Fibroblast of the aortic adventitia (primary cell): ENCODE data around the gene MED7. TPM values are rescaled to one million over a fixed set of nuclear protein-coding genes. Genes with fewer than 3 reads are reported as not detected.
"Not testable (repeated sequence)": the region's sequence is repeated elsewhere in the genome, so short reads cannot be mapped to it uniquely, and the experiment has no call there.

Experiments
- DNase-seq: peaks from one replicate; pipeline ENCODE4 v3.0.0-alpha.2; 2010; ENCODE audit warnings: low read depth
- H3K4me3 ChIP-seq: 2 replicates; pipeline ENCODE4 v1.5.1; 2011; ENCODE audit warnings: low read depth, mild to moderate bottlenecking, control low read depth, low read length, moderate library complexity
- total RNA-seq: library from RNA; depleted of rRNA; stranded (reverse); fragments of >200 nt; gene quantifications from 2 replicates; pipeline ENCODE4 v1.2.3, GENCODE V29; 2012; ENCODE audit warnings: low replicate concordance
- TF ChIP-seq, protein P1 (sequence below): IDR thresholded peaks from 2 replicates; pipeline ENCODE4 v1.5.1; 2011; ENCODE audit warnings: mild to moderate bottlenecking, low read length, control low read depth, inconsistent platforms; ENCODE audit not compliant: insufficient read depth

The MED7 gene
- 11.1 and 15.4 TPM in 2 replicates for total RNA-seq

DNA sequence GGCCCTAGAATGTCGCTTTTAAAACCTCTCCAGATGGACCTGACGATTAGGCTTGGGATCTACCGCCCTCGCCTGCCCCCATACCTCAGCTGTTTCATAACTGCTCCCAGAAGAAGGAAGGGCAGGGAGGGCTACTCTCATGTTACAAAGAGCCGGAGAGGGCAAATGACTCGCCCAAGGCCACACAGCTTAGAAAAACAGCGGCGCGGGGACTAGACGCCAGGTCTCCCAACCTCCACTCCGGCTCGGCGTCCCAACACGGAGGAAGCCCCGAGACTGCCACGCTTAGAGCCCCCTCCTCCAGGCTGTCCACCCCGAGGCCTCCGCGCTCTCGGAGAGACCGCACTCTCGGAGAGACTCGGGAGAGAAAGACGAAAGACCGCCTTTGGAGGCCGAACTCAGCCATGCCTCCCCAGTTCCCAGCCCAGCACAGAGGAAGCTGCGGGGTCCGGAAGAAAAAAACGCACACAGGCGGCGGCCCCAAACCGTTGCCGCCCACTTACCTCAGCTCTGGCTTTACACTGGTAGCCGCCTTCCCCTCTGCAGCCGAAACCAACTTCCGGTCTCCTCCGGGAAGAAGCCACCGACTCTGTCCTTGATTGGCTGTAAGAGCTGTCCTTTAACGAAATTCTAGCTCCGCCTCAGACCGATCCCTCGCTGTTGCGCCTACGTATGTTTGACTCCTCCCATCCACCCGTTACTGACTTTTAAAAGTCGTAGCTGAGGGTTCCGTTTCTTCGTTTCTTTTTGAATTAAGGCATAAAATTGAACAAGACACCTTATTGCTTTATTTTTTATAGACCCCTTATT, at the start of gene MED7:
TSS of gene MED7 (minus strand) at position 549 of the 810 bp plus-strand sequence. CDS start 3,434 bp downstream, outside the sequence.
- TF ChIP-seq, protein P1, sequence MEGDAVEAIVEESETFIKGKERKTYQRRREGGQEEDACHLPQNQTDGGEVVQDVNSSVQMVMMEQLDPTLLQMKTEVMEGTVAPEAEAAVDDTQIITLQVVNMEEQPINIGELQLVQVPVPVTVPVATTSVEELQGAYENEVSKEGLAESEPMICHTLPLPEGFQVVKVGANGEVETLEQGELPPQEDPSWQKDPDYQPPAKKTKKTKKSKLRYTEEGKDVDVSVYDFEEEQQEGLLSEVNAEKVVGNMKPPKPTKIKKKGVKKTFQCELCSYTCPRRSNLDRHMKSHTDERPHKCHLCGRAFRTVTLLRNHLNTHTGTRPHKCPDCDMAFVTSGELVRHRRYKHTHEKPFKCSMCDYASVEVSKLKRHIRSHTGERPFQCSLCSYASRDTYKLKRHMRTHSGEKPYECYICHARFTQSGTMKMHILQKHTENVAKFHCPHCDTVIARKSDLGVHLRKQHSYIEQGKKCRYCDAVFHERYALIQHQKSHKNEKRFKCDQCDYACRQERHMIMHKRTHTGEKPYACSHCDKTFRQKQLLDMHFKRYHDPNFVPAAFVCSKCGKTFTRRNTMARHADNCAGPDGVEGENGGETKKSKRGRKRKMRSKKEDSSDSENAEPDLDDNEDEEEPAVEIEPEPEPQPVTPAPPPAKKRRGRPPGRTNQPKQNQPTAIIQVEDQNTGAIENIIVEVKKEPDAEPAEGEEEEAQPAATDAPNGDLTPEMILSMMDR = no peak
- H3K4me3 ChIP-seq = peak within 1 kb of the TSS; percentile 98
- peak; percentile 100 for DNase-seq

- DNase-seq = no peak
- H3K4me3 ChIP-seq = no peak overlapping the region
- TF ChIP-seq, protein P1 = no peak
Measured at GRCh38 chr5:157189223-157189622, 46.6 kb upstream of the MED7 start.

DNA sequence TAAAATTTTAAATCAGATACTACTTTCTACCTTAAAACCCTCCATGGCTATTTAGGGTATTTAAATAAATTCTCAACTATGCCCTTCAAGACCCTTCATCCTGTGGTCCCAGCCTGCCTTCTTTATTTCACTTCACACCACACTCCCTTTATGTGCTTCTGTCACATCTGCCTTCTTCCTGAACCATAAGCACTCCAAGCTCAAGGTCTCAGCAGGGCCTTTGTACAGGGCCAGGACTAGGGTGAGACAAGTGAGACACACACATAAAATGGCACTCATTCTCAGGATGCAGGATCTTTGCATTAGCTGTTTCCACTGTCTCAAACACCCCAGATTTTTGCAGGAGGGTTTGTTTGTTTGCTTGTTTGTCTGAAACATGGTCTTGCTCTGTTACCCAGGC, 45.6 kb upstream of the MED7 start:
- H3K4me3 ChIP-seq = no peak overlapping the region
- TF ChIP-seq, protein P1 = no peak
- DNase-seq = no peak

DNA sequence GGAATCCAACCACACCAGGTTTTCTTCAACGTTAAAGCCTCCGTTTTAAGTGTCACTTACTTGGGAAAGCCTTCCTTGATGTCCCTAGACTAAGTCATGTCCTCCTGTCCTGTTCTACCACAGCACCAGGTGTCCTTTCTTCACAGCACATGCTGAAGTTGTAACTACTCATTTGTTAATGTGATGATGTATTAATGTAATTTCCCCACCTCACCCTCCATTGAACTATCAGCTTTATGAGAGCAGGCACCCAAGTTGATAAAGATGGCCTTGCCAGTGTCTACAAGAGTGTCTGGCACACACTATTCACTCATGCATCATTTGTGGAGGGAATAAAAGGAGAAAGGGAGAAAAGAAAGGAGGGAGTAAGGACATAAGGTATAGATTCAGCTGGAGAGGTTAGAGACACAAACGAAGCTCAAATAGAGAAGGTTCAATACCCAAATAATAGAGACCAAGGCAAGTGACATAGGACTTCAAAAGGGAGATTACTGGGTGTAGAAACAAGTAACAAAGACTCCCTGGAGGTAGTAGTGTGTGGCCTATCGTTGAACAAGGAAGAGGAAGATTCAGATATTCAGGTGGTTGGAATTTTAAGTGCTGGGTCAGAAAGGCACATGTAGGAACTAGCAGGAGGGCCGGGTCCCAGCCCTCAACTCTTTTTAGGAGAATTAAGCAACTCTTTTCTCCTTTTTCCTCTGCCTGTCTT, 44.5 kb upstream of the MED7 start:
- TF ChIP-seq, protein P1 = no peak
- no peak overlapping the region for H3K4me3 ChIP-seq
- no peak for DNase-seq

- DNase-seq = no peak
- TF ChIP-seq, protein P1 = no peak
- H3K4me3 ChIP-seq = no peak overlapping the region
Measured at GRCh38 chr5:157186309-157187045, 43.8 kb upstream of the MED7 start.

DNA sequence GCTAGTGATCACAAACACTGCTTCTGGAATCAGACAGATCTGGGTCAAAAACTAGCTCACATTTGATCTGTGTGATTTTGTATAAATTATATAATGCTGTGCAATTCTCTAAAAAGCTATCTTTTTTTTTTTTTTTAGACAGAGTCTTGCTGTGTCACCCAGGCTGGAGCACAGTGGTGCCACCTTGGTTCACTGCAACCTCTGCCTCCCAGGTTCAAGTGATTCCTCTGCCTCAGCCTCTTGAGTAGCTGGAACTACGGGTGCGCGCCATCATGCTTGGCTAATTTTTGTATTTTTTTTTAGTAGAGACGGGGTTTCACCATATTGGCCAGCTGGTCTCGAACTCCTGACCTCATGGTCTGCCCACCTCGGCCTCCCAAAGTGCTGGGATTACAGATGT, 42.5 kb upstream of the MED7 start:
- not testable (repeated sequence) for DNase-seq, H3K4me3 ChIP-seq
